ENCODE measurements around the gene PIBF1. TPM values are rescaled to one million over a fixed set of nuclear protein-coding genes. Genes with fewer than 3 reads are reported as not detected.

The PIBF1 gene
- total and polyA plus RNA-seq, 2 donors (not counting 1 experiment from before 2014, with no cell fraction given), result 9.6 to 25.1 TPM

DNA sequence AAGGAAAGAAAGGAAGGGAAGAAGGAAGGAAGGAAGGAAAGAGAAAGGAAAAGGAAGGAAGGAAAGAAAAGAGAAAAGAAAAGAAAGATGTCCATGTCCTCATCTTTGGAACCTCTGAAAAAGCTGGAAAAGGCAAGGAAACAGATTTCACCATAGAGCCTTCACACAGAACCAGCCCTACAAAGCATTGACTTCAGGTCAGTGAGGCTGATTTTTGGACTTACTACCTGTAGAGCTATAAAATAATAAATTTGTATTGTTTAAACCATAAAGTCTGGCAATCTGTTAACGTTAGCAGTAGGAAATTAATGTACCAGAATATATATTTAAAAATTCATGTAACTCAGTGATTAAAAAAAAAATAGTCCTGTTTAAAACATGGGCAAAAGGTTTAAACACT, 130.0 kb downstream of the PIBF1 start:
- H3K4me1 ChIP-seq (ENCODE audit: control insufficient read depth, extremely low read depth, insufficient read depth, low read length), result no peaks in the 10 kb centered on the region
- no peak overlapping the region for H3K27ac ChIP-seq (ENCODE audit: insufficient read depth, low read length)
- H3K79me2 ChIP-seq (ENCODE audit: control insufficient read depth, insufficient read depth, low read length), result no peaks in the 10 kb centered on the region
- no peak overlapping the region for H2AFZ ChIP-seq (ENCODE audit: low read length)
- no peak overlapping the region for H3K4me2 ChIP-seq (ENCODE audit: extremely low read depth, insufficient read depth, low read length)
- DNase-seq (ENCODE audit: low read depth in 2 of 2), result no peak
- no peaks in the 10 kb centered on the region for H4K20me1 ChIP-seq (ENCODE audit: control insufficient read depth, extremely low read depth, insufficient read depth, low read length)
- no peak for TF ChIP-seq EZH2 (IDR thresholded peaks at IDR 0.05; ENCODE audit: low read length, missing control alignments)
- TF ChIP-seq, protein P1, sequence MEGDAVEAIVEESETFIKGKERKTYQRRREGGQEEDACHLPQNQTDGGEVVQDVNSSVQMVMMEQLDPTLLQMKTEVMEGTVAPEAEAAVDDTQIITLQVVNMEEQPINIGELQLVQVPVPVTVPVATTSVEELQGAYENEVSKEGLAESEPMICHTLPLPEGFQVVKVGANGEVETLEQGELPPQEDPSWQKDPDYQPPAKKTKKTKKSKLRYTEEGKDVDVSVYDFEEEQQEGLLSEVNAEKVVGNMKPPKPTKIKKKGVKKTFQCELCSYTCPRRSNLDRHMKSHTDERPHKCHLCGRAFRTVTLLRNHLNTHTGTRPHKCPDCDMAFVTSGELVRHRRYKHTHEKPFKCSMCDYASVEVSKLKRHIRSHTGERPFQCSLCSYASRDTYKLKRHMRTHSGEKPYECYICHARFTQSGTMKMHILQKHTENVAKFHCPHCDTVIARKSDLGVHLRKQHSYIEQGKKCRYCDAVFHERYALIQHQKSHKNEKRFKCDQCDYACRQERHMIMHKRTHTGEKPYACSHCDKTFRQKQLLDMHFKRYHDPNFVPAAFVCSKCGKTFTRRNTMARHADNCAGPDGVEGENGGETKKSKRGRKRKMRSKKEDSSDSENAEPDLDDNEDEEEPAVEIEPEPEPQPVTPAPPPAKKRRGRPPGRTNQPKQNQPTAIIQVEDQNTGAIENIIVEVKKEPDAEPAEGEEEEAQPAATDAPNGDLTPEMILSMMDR (conservative IDR thresholded peaks at IDR 0.05 in 1 of 2, IDR thresholded peaks at IDR 0.05 in 1 of 2; ENCODE audit: low read depth in 1 of 2, low read length in 2 of 2), result no peak
- no peaks in the 10 kb centered on the region for H3K36me3 ChIP-seq (ENCODE audit: control insufficient read depth, insufficient read depth, low read length)
- H3K27me3 ChIP-seq (ENCODE audit: control insufficient read depth, insufficient read depth, low read length), result no peaks in the 10 kb centered on the region
- H3K4me3 ChIP-seq (replicated peaks in 1 of 4; ENCODE audit: control extremely low read depth in 1 of 4, insufficient read depth in 1 of 4, low read depth in 3 of 4, low read length in 4 of 4), result no peak overlapping the region
- H3K9me3 ChIP-seq (ENCODE audit: control insufficient read depth, insufficient read depth, low read depth, low read length), result no peaks in the 10 kb centered on the region
- H3K9ac ChIP-seq (ENCODE audit: insufficient read depth, low read length), result no peak overlapping the region

DNA sequence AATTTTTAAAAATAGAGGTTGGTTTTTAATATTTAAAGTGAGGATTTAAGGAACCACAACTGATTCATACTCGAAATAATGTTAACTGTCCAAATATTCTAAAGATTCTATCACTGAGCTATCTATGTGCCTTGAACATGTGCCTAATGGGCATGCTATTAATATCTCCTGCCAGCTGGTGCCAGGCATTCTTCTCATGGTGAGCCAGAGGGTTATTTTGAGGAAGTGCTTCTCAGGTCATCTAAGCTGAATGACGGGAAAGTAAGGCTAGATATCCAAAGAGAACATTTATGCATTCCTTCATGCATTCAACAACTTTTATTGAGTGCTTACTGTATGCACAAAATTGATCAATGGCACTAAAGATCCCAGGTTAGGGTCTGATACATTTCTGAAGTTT, 138.2 kb downstream of the PIBF1 start:
- Histone ChIP-seq H3K36me3 (ENCODE audit: control insufficient read depth, insufficient read depth, low read length) (no peaks in the 10 kb centered on the region), H3K4me3 (replicated peaks in 1 of 4; ENCODE audit: control extremely low read depth in 1 of 4, insufficient read depth in 1 of 4, low read depth in 3 of 4, low read length in 4 of 4) (no peak overlapping the region), H4K20me1 (ENCODE audit: control insufficient read depth, extremely low read depth, insufficient read depth, low read length) (no peaks in the 10 kb centered on the region), H3K9ac (ENCODE audit: insufficient read depth, low read length) (no peak overlapping the region), H3K4me1 (ENCODE audit: control insufficient read depth, extremely low read depth, insufficient read depth, low read length) (no peaks in the 10 kb centered on the region), H3K9me3 (ENCODE audit: control insufficient read depth, insufficient read depth, low read depth, low read length) (no peaks in the 10 kb centered on the region), H3K79me2 (ENCODE audit: control insufficient read depth, insufficient read depth, low read length) (no peaks in the 10 kb centered on the region), H3K4me2 (ENCODE audit: extremely low read depth, insufficient read depth, low read length) (no peak overlapping the region), H3K27me3 (ENCODE audit: control insufficient read depth, insufficient read depth, low read length) (no peaks in the 10 kb centered on the region), H3K27ac (ENCODE audit: insufficient read depth, low read length) (no peak overlapping the region), H2AFZ (ENCODE audit: low read length) (no peak overlapping the region)
- peak in 1 of 2 donors; percentile 26 for DNase-seq (ENCODE audit: low read depth in 2 of 2)
- TF ChIP-seq, protein P1 (conservative IDR thresholded peaks at IDR 0.05 in 1 of 2, IDR thresholded peaks at IDR 0.05 in 1 of 2; ENCODE audit: low read depth in 1 of 2, low read length in 2 of 2), result no peak
- no peak for TF ChIP-seq EZH2 (IDR thresholded peaks at IDR 0.05; ENCODE audit: low read length, missing control alignments)

DNA sequence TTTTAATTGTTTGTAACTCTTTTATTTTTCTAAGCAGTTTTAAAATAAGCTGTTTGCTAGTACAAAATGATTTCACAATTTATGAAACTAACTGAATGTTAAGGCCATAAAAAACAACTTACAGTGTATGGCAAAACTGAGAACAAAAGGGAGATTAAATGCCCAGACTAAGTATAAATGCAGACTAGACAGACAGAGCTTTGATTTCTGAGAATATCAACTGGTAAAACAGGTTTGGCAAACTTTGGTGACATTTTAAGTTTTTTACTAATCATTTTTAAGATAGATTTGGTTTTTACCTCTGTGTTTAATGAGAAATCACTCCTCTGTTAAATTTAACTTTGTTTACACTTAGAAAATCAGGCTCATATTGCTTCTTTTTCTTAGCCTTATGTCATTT, 149.4 kb downstream of the PIBF1 start:
- H3K9me3 ChIP-seq (ENCODE audit: control insufficient read depth, insufficient read depth, low read depth, low read length), result no peaks in the 10 kb centered on the region
- no peak overlapping the region for H2AFZ ChIP-seq (ENCODE audit: low read length)
- H3K4me2 ChIP-seq (ENCODE audit: extremely low read depth, insufficient read depth, low read length), result no peak overlapping the region

More for the DNA sequence above, 149.4 kb downstream of the PIBF1 start:
- H3K4me3 ChIP-seq (replicated peaks in 1 of 4; ENCODE audit: control extremely low read depth in 1 of 4, insufficient read depth in 1 of 4, low read depth in 3 of 4, low read length in 4 of 4), result no peak overlapping the region
- no peak overlapping the region for H3K9ac ChIP-seq (ENCODE audit: insufficient read depth, low read length)
- no peaks in the 10 kb centered on the region for H3K79me2 ChIP-seq (ENCODE audit: control insufficient read depth, insufficient read depth, low read length)
- H3K4me1 ChIP-seq (ENCODE audit: control insufficient read depth, extremely low read depth, insufficient read depth, low read length), result no peaks in the 10 kb centered on the region
- H3K27me3 ChIP-seq (ENCODE audit: control insufficient read depth, insufficient read depth, low read length), result no peaks in the 10 kb centered on the region
- no peak for TF ChIP-seq EZH2 (IDR thresholded peaks at IDR 0.05; ENCODE audit: low read length, missing control alignments)
- TF ChIP-seq, protein P1 (conservative IDR thresholded peaks at IDR 0.05 in 1 of 2, IDR thresholded peaks at IDR 0.05 in 1 of 2; ENCODE audit: low read depth in 1 of 2, low read length in 2 of 2), result no peak
- no peak overlapping the region for H3K27ac ChIP-seq (ENCODE audit: insufficient read depth, low read length)
- H4K20me1 ChIP-seq (ENCODE audit: control insufficient read depth, extremely low read depth, insufficient read depth, low read length), result no peaks in the 10 kb centered on the region
- no peaks in the 10 kb centered on the region for H3K36me3 ChIP-seq (ENCODE audit: control insufficient read depth, insufficient read depth, low read length)
- no peak for DNase-seq (ENCODE audit: low read depth in 2 of 2)

Measured in fibroblast of lung (primary cell).